Gastroesophageal sphincter (tissue), 3 donors: Measurements from ENCODE around the gene ZNF865.
A peak's percentile ranks its signal among the peaks of the same experiment; 100 is the strongest.

Experiments used
- CTCF ChIP-seq, 4 experiments: fragments of 200-600 bp in 2 of 4; fragments of 450-650 bp in 2 of 4; sonication (generic) in 1 of 4; IDR thresholded peaks; one replicate each; pipeline ENCODE4 v1.5.1; 2017 to 2019; ENCODE audit warnings: antibody characterized with exemption in 4 of 4, mild to moderate bottlenecking in 2 of 4, moderate library complexity in 2 of 4
- POLR2A ChIP-seq, 2 donors: fragments of 450-650 bp; IDR thresholded peaks; one replicate each; pipeline ENCODE4 v1.6.1; 2017; ENCODE audit warnings: antibody characterized with exemption in 2 of 2, mild to moderate bottlenecking in 2 of 2, moderate library complexity in 1 of 2
- POLR2AphosphoS5 ChIP-seq: sonication (generic); formaldehyde crosslinking; IDR thresholded peaks from one replicate; pipeline ENCODE4 v1.6.1; 2017; ENCODE audit warnings: antibody characterized with exemption

- peak in 3 of 4 experiments; percentile 55 to 67 (median 60) for TF ChIP-seq CTCF (IDR thresholded peaks at IDR 0.05)
- no peak for TF ChIP-seq POLR2AphosphoS5
- TF ChIP-seq POLR2A (IDR thresholded peaks at IDR 0.05): no peak
Observed at GRCh38 chr19:55640043-55640576, 34.7 kb downstream of the ZNF865 start.
